Measurements from ENCODE around the gene GNB1L. TPM values are rescaled to one million over a fixed set of nuclear protein-coding genes. Genes with fewer than 3 reads are reported as not detected.

GNB1L gene
- total RNA-seq, 1 donor from 2014 or later, result 7.0 TPM

DNA sequence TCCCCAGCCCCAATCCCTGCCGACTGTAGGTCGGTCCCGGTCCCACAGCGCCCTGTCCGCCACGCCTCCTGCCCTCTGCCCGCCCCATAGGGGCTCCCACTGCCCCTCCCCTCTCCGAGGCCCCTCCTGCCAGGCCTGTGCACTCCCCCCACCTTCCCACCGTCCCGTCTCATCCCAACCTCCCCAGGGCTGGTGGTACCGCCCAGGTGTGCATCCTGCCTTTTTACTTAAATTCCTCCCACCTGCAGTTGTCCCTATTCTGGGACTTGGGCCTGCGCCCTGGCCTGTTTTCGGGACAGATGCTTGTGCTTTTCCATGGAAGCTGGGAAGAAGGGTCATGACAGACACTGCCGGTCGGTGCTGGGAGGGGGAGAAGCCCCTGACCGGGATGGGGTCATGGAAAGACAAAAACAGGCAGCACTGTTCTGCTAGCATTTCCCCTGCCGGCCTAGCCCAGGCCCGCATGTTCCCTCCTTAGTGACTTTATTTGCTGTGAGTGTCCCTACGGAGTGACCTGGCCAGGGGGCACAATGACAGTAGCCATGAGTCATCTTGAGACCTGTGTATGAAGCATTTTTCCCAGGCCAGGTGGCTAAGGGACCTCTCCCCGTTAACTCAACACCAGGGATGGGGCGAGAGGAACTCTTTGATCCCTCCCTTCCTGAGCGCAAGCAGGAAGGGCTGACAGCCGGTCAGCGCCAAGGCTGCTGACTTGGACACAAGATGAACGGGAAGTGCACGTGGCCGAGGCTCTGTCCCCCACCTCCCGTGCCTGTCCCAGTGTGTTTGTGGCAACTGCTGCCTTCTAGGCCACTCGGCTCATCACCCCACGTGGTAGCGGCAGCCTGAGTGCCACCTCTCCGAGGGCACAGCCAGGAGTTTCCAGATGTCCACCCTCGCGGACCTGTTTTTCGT, 87.0 kb downstream of the GNB1L start:
- Histone ChIP-seq H3K4me3 (ENCODE audit: low read depth, low read length) (no peak overlapping the region), H3K27me3 (ENCODE audit: control insufficient read depth, insufficient read depth, low read length) (peaks cover 88% of the 10 kb centered on the region), H3K36me3 (ENCODE audit: control insufficient read depth, insufficient read depth, low read length) (no peaks in the 10 kb centered on the region)
- no peak for DNase-seq (ENCODE audit: low read depth)
- TF ChIP-seq, protein P1, sequence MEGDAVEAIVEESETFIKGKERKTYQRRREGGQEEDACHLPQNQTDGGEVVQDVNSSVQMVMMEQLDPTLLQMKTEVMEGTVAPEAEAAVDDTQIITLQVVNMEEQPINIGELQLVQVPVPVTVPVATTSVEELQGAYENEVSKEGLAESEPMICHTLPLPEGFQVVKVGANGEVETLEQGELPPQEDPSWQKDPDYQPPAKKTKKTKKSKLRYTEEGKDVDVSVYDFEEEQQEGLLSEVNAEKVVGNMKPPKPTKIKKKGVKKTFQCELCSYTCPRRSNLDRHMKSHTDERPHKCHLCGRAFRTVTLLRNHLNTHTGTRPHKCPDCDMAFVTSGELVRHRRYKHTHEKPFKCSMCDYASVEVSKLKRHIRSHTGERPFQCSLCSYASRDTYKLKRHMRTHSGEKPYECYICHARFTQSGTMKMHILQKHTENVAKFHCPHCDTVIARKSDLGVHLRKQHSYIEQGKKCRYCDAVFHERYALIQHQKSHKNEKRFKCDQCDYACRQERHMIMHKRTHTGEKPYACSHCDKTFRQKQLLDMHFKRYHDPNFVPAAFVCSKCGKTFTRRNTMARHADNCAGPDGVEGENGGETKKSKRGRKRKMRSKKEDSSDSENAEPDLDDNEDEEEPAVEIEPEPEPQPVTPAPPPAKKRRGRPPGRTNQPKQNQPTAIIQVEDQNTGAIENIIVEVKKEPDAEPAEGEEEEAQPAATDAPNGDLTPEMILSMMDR (IDR thresholded peaks at IDR 0.05; ENCODE audit: insufficient read depth, low read length, poor library complexity, severe bottlenecking), result no peak

DNA sequence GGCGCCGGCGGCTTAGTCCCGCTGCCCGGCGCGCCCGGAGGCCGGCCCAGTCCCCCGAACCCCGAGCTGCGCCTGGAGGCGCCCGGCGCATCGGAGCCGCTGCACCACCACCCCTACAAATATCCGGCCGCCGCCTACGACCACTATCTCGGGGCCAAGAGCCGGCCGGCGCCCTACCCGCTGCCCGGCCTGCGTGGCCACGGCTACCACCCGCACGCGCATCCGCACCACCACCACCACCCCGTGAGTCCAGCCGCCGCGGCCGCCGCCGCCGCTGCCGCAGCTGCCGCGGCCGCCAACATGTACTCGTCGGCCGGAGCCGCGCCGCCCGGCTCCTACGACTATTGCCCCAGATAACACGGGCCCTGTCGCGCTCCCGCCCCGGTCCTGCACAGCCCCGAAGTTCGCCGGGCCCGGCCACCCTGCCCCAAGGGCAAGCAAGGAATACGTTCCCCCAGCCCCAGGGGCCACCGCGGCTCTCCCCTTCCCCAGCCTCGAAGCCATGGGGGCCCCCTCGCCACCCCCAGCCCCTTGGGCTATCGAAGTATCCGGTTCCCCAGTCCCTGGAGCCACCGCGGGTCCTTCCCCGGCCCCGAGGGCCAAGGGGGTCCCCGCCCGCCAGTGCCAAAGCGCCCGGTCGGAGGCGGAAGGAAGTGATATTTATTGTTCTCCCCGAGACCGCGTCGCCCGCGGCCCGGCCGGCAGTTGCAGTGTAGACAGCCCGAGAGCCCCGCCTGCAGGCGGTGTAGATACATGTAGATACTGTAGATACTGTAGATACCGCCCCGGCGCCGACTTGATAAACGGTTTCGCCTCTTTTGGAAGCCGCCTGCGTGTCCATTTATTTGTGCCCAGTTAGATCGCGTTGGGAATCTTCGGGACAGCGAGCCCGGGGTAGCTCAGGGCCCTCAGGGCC, 87.9 kb downstream of the GNB1L start:
- Histone ChIP-seq H3K36me3 (ENCODE audit: control insufficient read depth, insufficient read depth, low read length) (no peaks in the 10 kb centered on the region), H3K4me3 (ENCODE audit: low read depth, low read length) (no peak overlapping the region), H3K27me3 (ENCODE audit: control insufficient read depth, insufficient read depth, low read length) (peaks cover 94% of the 10 kb centered on the region)
- TF ChIP-seq, protein P1 (IDR thresholded peaks at IDR 0.05; ENCODE audit: insufficient read depth, low read length, poor library complexity, severe bottlenecking), result peak; percentile 30
- no peak for DNase-seq (ENCODE audit: low read depth)

DNA sequence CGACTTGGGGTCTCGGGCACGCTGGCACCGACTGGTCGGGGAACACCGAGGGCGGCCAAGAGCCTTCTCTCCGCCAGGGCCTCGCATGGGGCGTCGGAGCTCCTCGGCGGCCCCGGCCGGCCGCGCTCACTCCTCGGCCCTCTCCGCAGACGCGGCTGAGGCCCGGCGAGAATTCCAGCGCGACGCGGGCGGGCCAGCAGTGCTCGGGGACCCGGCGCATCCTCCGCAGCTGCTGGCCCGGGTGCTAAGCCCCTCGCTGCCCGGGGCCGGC, 88.5 kb downstream of the GNB1L start:
- H3K27me3 ChIP-seq (ENCODE audit: control insufficient read depth, insufficient read depth, low read length), result peaks cover 96% of the 10 kb centered on the region
- TF ChIP-seq, protein P1 (IDR thresholded peaks at IDR 0.05; ENCODE audit: insufficient read depth, low read length, poor library complexity, severe bottlenecking), result no peak
- DNase-seq (ENCODE audit: low read depth), result no peak
- no peak overlapping the region for H3K4me3 ChIP-seq (ENCODE audit: low read depth, low read length)
- H3K36me3 ChIP-seq (ENCODE audit: control insufficient read depth, insufficient read depth, low read length), result no peaks in the 10 kb centered on the region

DNA sequence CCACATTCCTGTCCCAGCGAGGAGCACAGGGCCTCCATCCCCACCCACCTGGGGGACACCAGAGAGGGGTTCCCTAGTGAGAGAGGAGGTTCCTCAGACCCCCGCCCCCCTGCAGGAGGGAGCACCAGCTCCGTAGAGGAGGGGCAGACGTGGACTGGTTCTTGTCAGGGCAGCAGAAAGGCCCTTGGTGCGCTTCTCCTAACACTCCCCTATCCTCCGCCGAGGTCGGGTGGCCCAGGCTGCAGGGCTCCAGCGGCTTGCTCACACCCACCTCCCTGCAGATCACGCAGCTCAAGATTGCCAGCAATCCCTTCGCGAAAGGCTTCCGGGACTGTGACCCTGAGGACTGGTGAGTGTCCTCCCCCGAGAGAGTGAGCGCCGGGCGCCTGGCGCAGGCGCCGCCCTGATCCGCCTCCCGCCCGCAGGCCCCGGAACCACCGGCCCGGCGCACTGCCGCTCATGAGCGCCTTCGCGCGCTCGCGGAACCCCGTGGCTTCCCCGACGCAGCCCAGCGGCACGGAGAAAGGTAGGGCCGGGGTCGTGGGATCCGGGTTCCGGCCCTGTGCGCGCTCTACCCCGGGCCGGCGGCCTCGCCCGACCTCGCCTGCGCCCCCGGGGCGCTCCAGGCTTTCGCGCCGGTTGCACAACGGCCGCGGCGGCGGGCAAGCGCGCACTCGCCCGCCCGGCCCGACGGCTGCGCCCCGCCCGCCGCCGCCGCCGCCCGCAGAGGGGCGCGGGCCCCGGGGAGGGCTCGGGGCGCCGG, 89.0 kb downstream of the GNB1L start:
- no peaks in the 10 kb centered on the region for H3K36me3 ChIP-seq (ENCODE audit: control insufficient read depth, insufficient read depth, low read length)
- no peak for DNase-seq (ENCODE audit: low read depth)
- peaks cover 93% of the 10 kb centered on the region for H3K27me3 ChIP-seq (ENCODE audit: control insufficient read depth, insufficient read depth, low read length)
- TF ChIP-seq, protein P1 (IDR thresholded peaks at IDR 0.05; ENCODE audit: insufficient read depth, low read length, poor library complexity, severe bottlenecking), result no peak
- H3K4me3 ChIP-seq (ENCODE audit: low read depth, low read length), result no peak overlapping the region

DNA sequence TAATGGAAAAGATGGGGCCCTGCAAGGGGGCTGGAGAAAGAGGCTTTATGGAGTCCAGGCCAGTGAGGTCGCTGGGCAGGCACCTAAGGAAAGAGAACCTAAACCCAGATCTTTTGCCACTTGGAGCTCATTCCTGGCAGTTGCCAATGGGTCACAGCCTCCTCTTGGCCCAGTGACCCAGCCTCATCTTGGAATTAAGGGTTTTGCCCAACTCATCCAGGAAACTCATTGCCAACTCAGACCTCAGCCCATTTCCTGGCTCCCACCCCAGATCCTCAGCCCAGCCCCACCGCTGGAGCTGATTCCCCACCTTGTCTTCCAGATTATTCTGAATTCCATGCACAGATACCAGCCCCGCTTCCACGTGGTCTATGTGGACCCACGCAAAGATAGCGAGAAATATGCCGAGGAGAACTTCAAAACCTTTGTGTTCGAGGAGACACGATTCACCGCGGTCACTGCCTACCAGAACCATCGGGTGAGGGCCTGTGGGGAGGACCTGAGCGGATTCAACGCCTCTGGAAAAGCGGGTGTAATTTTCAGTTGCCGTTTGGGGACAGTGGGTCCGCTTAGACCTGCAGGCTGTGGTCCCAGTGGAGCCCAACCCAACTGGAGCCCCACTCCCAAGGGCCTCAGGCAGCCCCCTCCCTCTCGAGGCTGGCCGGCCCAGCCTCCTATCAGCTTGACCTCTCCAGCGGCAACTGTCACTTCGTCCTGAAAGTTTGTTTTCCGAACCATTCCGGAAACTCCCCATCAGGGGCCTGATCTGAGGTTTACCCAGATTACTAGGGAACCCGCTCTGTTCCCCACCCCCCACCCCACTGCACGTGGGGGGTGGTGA, 89.8 kb downstream of the GNB1L start:
- no peak for DNase-seq (ENCODE audit: low read depth)
- peaks cover 90% of the 10 kb centered on the region for H3K27me3 ChIP-seq (ENCODE audit: control insufficient read depth, insufficient read depth, low read length)
- TF ChIP-seq, protein P1 (IDR thresholded peaks at IDR 0.05; ENCODE audit: insufficient read depth, low read length, poor library complexity, severe bottlenecking), result no peak
- no peaks in the 10 kb centered on the region for H3K36me3 ChIP-seq (ENCODE audit: control insufficient read depth, insufficient read depth, low read length)
- no peak overlapping the region for H3K4me3 ChIP-seq (ENCODE audit: low read depth, low read length)
